IMR-90 (cell line): Measurements from ENCODE around the gene FCHO1. TPM values are rescaled to one million over a fixed set of nuclear protein-coding genes. Genes with fewer than 3 reads are reported as not detected.
A peak's percentile ranks its signal among the peaks of the same experiment; 100 is the strongest.

Experiments
- ATAC-seq: fragments of 200-7000 bp; cut with Tn5 transposase; 2 replicates; pipeline ENCODE4 v1.9.1; 2020; ENCODE audit warnings: low read depth, mild to moderate bottlenecking, moderate library complexity
- BruUV-seq: library from RNA; stranded (reverse); fragments of 400-500 nt; replicated peaks from 2 replicates; lab custom pipeline; 2021; lab: Mats Ljungman, UMichigan
- CTCF ChIA-PET: fragments of 300-600 bp; formaldehyde crosslinking; extraction: SDS; loops from one replicate; lab custom pipeline; 2021; ENCODE audit warnings: antibody characterized with exemption; lab: Yijun Ruan, JAX
- POLR2A ChIA-PET: fragments of 300-600 bp; sonication (Branson Sonifier 250); formaldehyde crosslinking; loops from one replicate; lab custom pipeline; 2022; ENCODE audit warnings: antibody characterized with exemption; ENCODE audit not compliant: unreplicated experiment; lab: Charles Lee
- DNase-seq: peaks from one replicate; pipeline ENCODE4 v3.0.0; 2013
- H2AFZ ChIP-seq: replicated peaks from 2 replicates; pipeline ENCODE3; 2013; ENCODE audit warnings: low read length, mild to moderate bottlenecking; ENCODE audit not compliant: poor library complexity
- H2AK5ac ChIP-seq: 2 replicates; pipeline ENCODE4 v1.6.1; 2013; ENCODE audit warnings: low read depth, low read length, inconsistent platforms
- H2AK9ac ChIP-seq: replicated peaks from 2 replicates; pipeline ENCODE3; 2013; ENCODE audit warnings: mild to moderate bottlenecking, low read depth, low read length, moderate library complexity; ENCODE audit not compliant: poor library complexity
- H2BK120ac ChIP-seq: 2 replicates; pipeline ENCODE4 v1.6.1; 2013; ENCODE audit warnings: low read depth, low read length, inconsistent platforms
- H2BK15ac ChIP-seq: 3 replicates; pipeline ENCODE4 v1.6.1; 2013; ENCODE audit warnings: low read depth, low read length, inconsistent platforms
- H2BK20ac ChIP-seq: 2 replicates; pipeline ENCODE4 v1.6.1; 2013; ENCODE audit warnings: low read depth, mild to moderate bottlenecking, inconsistent platforms, low read length, moderate library complexity
- H2BK5ac ChIP-seq: 2 replicates; pipeline ENCODE4 v1.6.1; 2013; ENCODE audit warnings: mild to moderate bottlenecking, low read depth, low read length, inconsistent platforms; ENCODE audit not compliant: poor library complexity, severe bottlenecking
- H3K14ac ChIP-seq: replicated peaks from 2 replicates; pipeline ENCODE4 v1.6.1; 2013; ENCODE audit warnings: low read depth, low read length, inconsistent platforms
- H3K18ac ChIP-seq: 2 replicates; pipeline ENCODE4 v1.6.1; 2013; ENCODE audit warnings: low read depth, low read length, control low read depth
- H3K23ac ChIP-seq: 2 replicates; pipeline ENCODE4 v1.6.1; 2013; ENCODE audit warnings: low read depth, low read length, inconsistent platforms
- H3K27ac ChIP-seq: 2 replicates; pipeline ENCODE4 v1.5.1; 2013; ENCODE audit warnings: mild to moderate bottlenecking, control low read depth, low read length; ENCODE audit not compliant: insufficient read depth
- H3K27me3 ChIP-seq: 2 replicates; pipeline ENCODE4 v1.6.1; 2013; ENCODE audit warnings: low read length; ENCODE audit not compliant: control insufficient read depth, insufficient read depth
- H3K36me3 ChIP-seq: 2 replicates; pipeline ENCODE4 v1.6.1; 2013; ENCODE audit warnings: low read length, mixed read lengths; ENCODE audit not compliant: control insufficient read depth, insufficient read depth
- H3K4ac ChIP-seq: 2 replicates; pipeline ENCODE4 v1.6.1; 2013; ENCODE audit warnings: low read depth, low read length, inconsistent platforms
- H3K4me1 ChIP-seq: 2 replicates; pipeline ENCODE4 v1.6.1; 2013; ENCODE audit warnings: low read length, mixed read lengths; ENCODE audit not compliant: control insufficient read depth, insufficient read depth
- H3K4me2 ChIP-seq: 2 replicates; pipeline ENCODE4 v1.6.1; 2013; ENCODE audit warnings: low read depth, mild to moderate bottlenecking, control low read depth, low read length, moderate library complexity
- H3K4me3 ChIP-seq: 2 replicates; pipeline ENCODE4 v1.5.1; 2013; ENCODE audit warnings: low read depth, mild to moderate bottlenecking, control low read depth, low read length, moderate library complexity; ENCODE audit not compliant: insufficient read depth
- H3K56ac ChIP-seq: 2 replicates; pipeline ENCODE4 v1.6.1; 2013; ENCODE audit warnings: low read length, inconsistent platforms; ENCODE audit not compliant: insufficient read depth; ENCODE audit errors: extremely low read depth
- H3K79me1 ChIP-seq, 2 experiments: 2 replicates each; pipeline ENCODE4 v1.6.1; 2013; ENCODE audit warnings: low read length in 2 of 2, inconsistent platforms in 1 of 2, low read depth in 1 of 2
- H3K9ac ChIP-seq: 2 replicates; pipeline ENCODE4 v1.6.1; 2013; ENCODE audit warnings: low read depth, low read length, control low read depth
- H3K9me1 ChIP-seq: 2 replicates; pipeline ENCODE4 v1.6.1; 2013; ENCODE audit warnings: low read length, inconsistent platforms; ENCODE audit not compliant: insufficient read depth
- H3K9me3 ChIP-seq: 2 replicates; pipeline ENCODE4 v1.6.1; 2013; ENCODE audit warnings: low read length; ENCODE audit not compliant: control insufficient read depth, insufficient read depth
- H4K20me1 ChIP-seq: 2 replicates; pipeline ENCODE4 v1.6.1; 2013; ENCODE audit warnings: low read length, inconsistent platforms; ENCODE audit not compliant: insufficient read depth
- H4K5ac ChIP-seq: 2 replicates; pipeline ENCODE4 v1.6.1; 2013; ENCODE audit warnings: mild to moderate bottlenecking, low read depth, low read length, control low read depth
- H4K8ac ChIP-seq, 2 experiments: 2 replicates each; pipeline ENCODE4 v1.6.1; 2013; ENCODE audit warnings: low read depth in 2 of 2, low read length in 2 of 2, control low read depth in 1 of 2, inconsistent platforms in 1 of 2
- H4K91ac ChIP-seq: 2 replicates; pipeline ENCODE4 v1.6.1; 2013; ENCODE audit warnings: low read depth, low read length, inconsistent platforms; ENCODE audit not compliant: insufficient read depth
- BHLHE40 ChIP-seq: fragments of 150-350 bp; IDR thresholded peaks from 2 replicates; pipeline ENCODE4 v1.6.1; 2016; ENCODE audit warnings: mild to moderate bottlenecking, low read depth, low read length
- CEBPB ChIP-seq: IDR thresholded peaks from 2 replicates; pipeline ENCODE4 v1.6.1; 2012; ENCODE audit warnings: low read depth, low read length, improper control_type of control experiment
- CHD1 ChIP-seq: IDR thresholded peaks from 2 replicates; pipeline ENCODE4 v1.6.1; 2012; ENCODE audit warnings: low read depth, low read length, improper control_type of control experiment
- CTCF ChIP-seq: conservative IDR thresholded peaks from 2 replicates; pipeline ENCODE4 v1.5.1; 2012; ENCODE audit warnings: mild to moderate bottlenecking, low read depth, low read length, improper control_type of control experiment
- ELK1 ChIP-seq: fragments of 150-350 bp; IDR thresholded peaks from 2 replicates; pipeline ENCODE4 v1.6.1; 2016; ENCODE audit warnings: low read depth, mild to moderate bottlenecking, low read length, moderate library complexity, borderline replicate concordance
- FOS ChIP-seq: fragments of 150-350 bp; IDR thresholded peaks from 2 replicates; pipeline ENCODE4 v1.6.1; 2016; ENCODE audit warnings: low read depth, low read length
- MAFK ChIP-seq: IDR thresholded peaks from 2 replicates; pipeline ENCODE4 v1.6.1; 2012; ENCODE audit warnings: low read depth, low read length, improper control_type of control experiment
- MAZ ChIP-seq: IDR thresholded peaks from 2 replicates; pipeline ENCODE4 v1.6.1; 2012; ENCODE audit warnings: low read depth, mild to moderate bottlenecking, low read length, improper control_type of control experiment, moderate library complexity, borderline replicate concordance
- MXI1 ChIP-seq: IDR thresholded peaks from 2 replicates; pipeline ENCODE4 v1.6.1; 2012; ENCODE audit warnings: low read depth, mild to moderate bottlenecking, low read length, moderate library complexity, borderline replicate concordance
- NFE2L2 ChIP-seq: fragments of 150-350 bp; IDR thresholded peaks from 2 replicates; pipeline ENCODE4 v1.6.1; 2016; ENCODE audit warnings: low read depth, mild to moderate bottlenecking, low read length
- POLR2A ChIP-seq: IDR thresholded peaks from 2 replicates; pipeline ENCODE4 v1.6.1; 2012; ENCODE audit warnings: mild to moderate bottlenecking, low read depth, low read length
- RAD21 ChIP-seq: IDR thresholded peaks from 2 replicates; pipeline ENCODE4 v1.6.1; 2012; ENCODE audit warnings: low read length, improper control_type of control experiment
- RCOR1 ChIP-seq: IDR thresholded peaks from 2 replicates; pipeline ENCODE4 v1.6.1; 2012; ENCODE audit warnings: mild to moderate bottlenecking, low read length, improper control_type of control experiment; ENCODE audit not compliant: insufficient replicate concordance
- RFX5 ChIP-seq: IDR thresholded peaks from 2 replicates; pipeline ENCODE4 v1.8.0; 2012; ENCODE audit warnings: low read depth, mild to moderate bottlenecking, low read length, moderate library complexity
- SMC3 ChIP-seq: fragments of 150-350 bp; IDR thresholded peaks from 2 replicates; pipeline ENCODE4 v1.6.1; 2016; ENCODE audit warnings: low read depth, mild to moderate bottlenecking, antibody characterized with exemption, low read length, moderate library complexity
- USF2 ChIP-seq: fragments of 150-350 bp; IDR thresholded peaks from 2 replicates; pipeline ENCODE4 v1.6.1; 2017; ENCODE audit warnings: mild to moderate bottlenecking, antibody characterized with exemption, low read length, low read depth
- WGBS, 2 experiments: methylation state at CpG; one replicate each; pipeline versions ENCODE4 v1.1.5 to v1.1.7; 2013; ENCODE audit warnings: missing lambda C conversion rate in 2 of 2; ENCODE audit not compliant: insufficient read length in 1 of 2; ENCODE audit errors: extremely low coverage in 2 of 2; 5-methylcytosine and 5-hydroxymethylcytosine counted together
- dilution Hi-C: fragments of 300-500 bp; cut with HindIII; formaldehyde crosslinking; loops from one replicate; pipeline ENCODE4 v1.14.3; 2018; ENCODE audit warnings: low sequenced_read_pairs; ENCODE audit not compliant: unreplicated experiment
- in situ Hi-C: fragments of 300-500 bp; cut with MboI; formaldehyde crosslinking; loops from 3 replicates; pipeline ENCODE4 v1.14.3; 2019; ENCODE audit warnings: low sequenced_read_pairs, inconsistent platforms, mixed read lengths
- intact Hi-C: fragments of 100-400 bp; cut with micrococcal nuclease; formaldehyde crosslinking; loops from 2 replicates; pipeline ENCODE4 v1.10.0; 2022
- polyA plus RNA-seq, 3 experiments: library from polyadenylated mRNA; depleted of rRNA; stranded (reverse); fragments of >200 nt; gene quantifications; 2 replicates each; pipeline ENCODE4 v1.2.3, GENCODE V29; 2012; ENCODE audit warnings: low replicate concordance in 1 of 3
- total RNA-seq: library from RNA; depleted of rRNA; stranded (reverse); fragments of >200 nt; gene quantifications from 2 replicates; pipeline ENCODE4 v1.2.3, GENCODE V29; 2012

FCHO1 gene
- total and polyA plus RNA-seq, 2 of the 4 experiments (the other 2 are of a cell fraction) = 0.18 to 1.0 TPM

- Histone ChIP-seq H3K79me1 (peaks cover 11 to 58% of the 10 kb centered on the region in 2 experiments), H2BK20ac (no peak overlapping the region), H3K18ac (no peak overlapping the region), H3K27me3 (no peaks in the 10 kb centered on the region), H3K9ac (no peak overlapping the region), H2AFZ (no peak overlapping the region), H4K20me1 (peaks cover 24% of the 10 kb centered on the region), H3K9me1 (peaks cover 20% of the 10 kb centered on the region), H3K9me3 (no peaks in the 10 kb centered on the region), H2AK9ac (no peak overlapping the region), H4K5ac (no peak overlapping the region), H2AK5ac (no peak overlapping the region), H2BK5ac (no peak overlapping the region), H2BK120ac (no peak overlapping the region), H3K23ac (no peak overlapping the region; the same call in 1 of the 2 replicates), H3K14ac (no peak overlapping the region), H3K4me3 (no peak overlapping the region), H3K36me3 (peaks cover 39% of the 10 kb centered on the region), H3K4me1 (peaks cover 13% of the 10 kb centered on the region), H4K8ac (no peak overlapping the region), H3K4me2 (no peak overlapping the region), H3K56ac (no peak overlapping the region), H3K27ac (no peak overlapping the region), H4K91ac (no peak overlapping the region), H2BK15ac (no peak overlapping the region), H3K4ac (no peak overlapping the region)
- ChIA-PET POLR2A (no interaction called here), CTCF (no interaction called here)
- no TSS peak for BruUV-seq
- TF ChIP-seq RAD21 (no peak), CTCF (no peak), MAFK (no peak), MAZ (no peak), POLR2A (no peak), CEBPB (no peak), MXI1 (no peak), USF2 (no peak), NFE2L2 (no peak), CHD1 (no peak), BHLHE40 (no peak), ELK1 (no peak), SMC3 (no peak), FOS (no peak), RCOR1 (no peak), RFX5 (no peak)
- WGBS, 2 experiments = 71% methylated on average over 2 of the region's 8 CpGs; no CpG with 5 or more reads in 1 of the 2 experiments
- dilution Hi-C loops (no loop called here), intact Hi-C loops (no loop called here), in situ Hi-C loops (no loop called here)
- peak; percentile 13 for DNase-seq
- no peak for ATAC-seq
Observed at GRCh38 chr19:17721821-17722220, 29.5 kb upstream of the FCHO1 start.
